ENCODE results near the gene PSPN.
"Not testable (repeated sequence)": the region's sequence is repeated elsewhere in the genome, so short reads cannot be mapped to it uniquely, and the experiment has no call there.

PSPN gene

GRCh38 chr19:6358003-6358402 is 17.7 kb downstream of the PSPN start:
- Histone ChIP-seq H3K36me3 (ENCODE audit: control insufficient read depth, insufficient read depth, low read length) (no peaks in the 10 kb centered on the region), H3K4me1 (ENCODE audit: control insufficient read depth, insufficient read depth, low read length) (peaks cover 5% of the 10 kb centered on the region), H3K4me3 (ENCODE audit: low read length) (no peak overlapping the region), H3K9ac (ENCODE audit: low read length) (no peak overlapping the region), H3K27me3 (ENCODE audit: control insufficient read depth, insufficient read depth, low read length) (no peaks in the 10 kb centered on the region), H3K27ac (ENCODE audit: low read depth, low read length) (no peak overlapping the region)

GRCh38 chr19:6357174-6357573 is 18.6 kb downstream of the PSPN start:
- Histone ChIP-seq H3K27me3 (ENCODE audit: control insufficient read depth, insufficient read depth, low read length) (no peaks in the 10 kb centered on the region), H3K4me3 (ENCODE audit: low read length) (no peak overlapping the region), H3K4me1 (ENCODE audit: control insufficient read depth, insufficient read depth, low read length) (peaks cover 1% of the 10 kb centered on the region), H3K36me3 (ENCODE audit: control insufficient read depth, insufficient read depth, low read length) (no peaks in the 10 kb centered on the region), H3K27ac (ENCODE audit: low read depth, low read length) (no peak overlapping the region), H3K9ac (ENCODE audit: low read length) (no peak overlapping the region)

- not testable (repeated sequence) for H3K27me3 ChIP-seq (ENCODE audit: control insufficient read depth, insufficient read depth, low read length); H3K36me3 ChIP-seq (ENCODE audit: control insufficient read depth, insufficient read depth, low read length); H3K4me1 ChIP-seq (ENCODE audit: control insufficient read depth, insufficient read depth, low read length); H3K4me3 ChIP-seq (ENCODE audit: low read length); H3K9ac ChIP-seq (ENCODE audit: low read length); H3K27ac ChIP-seq (ENCODE audit: low read depth, low read length)
Measured at GRCh38 chr19:6355321-6356040, 20.3 kb downstream of the PSPN start.

- no peak overlapping the region for H3K9ac ChIP-seq (ENCODE audit: low read length)
- no peaks in the 10 kb centered on the region for H3K36me3 ChIP-seq (ENCODE audit: control insufficient read depth, insufficient read depth, low read length)
- no peak overlapping the region for H3K4me3 ChIP-seq (ENCODE audit: low read length)
- H3K4me1 ChIP-seq (ENCODE audit: control insufficient read depth, insufficient read depth, low read length), result no peaks in the 10 kb centered on the region
- no peaks in the 10 kb centered on the region for H3K27me3 ChIP-seq (ENCODE audit: control insufficient read depth, insufficient read depth, low read length)
- no peak overlapping the region for H3K27ac ChIP-seq (ENCODE audit: low read depth, low read length)
Measured at GRCh38 chr19:6354098-6354674, 21.5 kb downstream of the PSPN start.

- H3K36me3 ChIP-seq (ENCODE audit: control insufficient read depth, insufficient read depth, low read length), result no peaks in the 10 kb centered on the region
- no peak overlapping the region for H3K9ac ChIP-seq (ENCODE audit: low read length)
- H3K4me3 ChIP-seq (ENCODE audit: low read length), result no peak overlapping the region
- no peaks in the 10 kb centered on the region for H3K4me1 ChIP-seq (ENCODE audit: control insufficient read depth, insufficient read depth, low read length)
- H3K27me3 ChIP-seq (ENCODE audit: control insufficient read depth, insufficient read depth, low read length), result no peaks in the 10 kb centered on the region
- H3K27ac ChIP-seq (ENCODE audit: low read depth, low read length), result no peak overlapping the region
Measured at GRCh38 chr19:6352381-6353165, 23.2 kb downstream of the PSPN start.

GRCh38 chr19:6350688-6351087 is 25.0 kb downstream of the PSPN start:
- H3K4me3 ChIP-seq (ENCODE audit: low read length), result no peak overlapping the region
- H3K36me3 ChIP-seq (ENCODE audit: control insufficient read depth, insufficient read depth, low read length), result no peaks in the 10 kb centered on the region
- H3K27ac ChIP-seq (ENCODE audit: low read depth, low read length), result no peak overlapping the region
- no peak overlapping the region for H3K9ac ChIP-seq (ENCODE audit: low read length)
- H3K27me3 ChIP-seq (ENCODE audit: control insufficient read depth, insufficient read depth, low read length), result no peaks in the 10 kb centered on the region
- H3K4me1 ChIP-seq (ENCODE audit: control insufficient read depth, insufficient read depth, low read length), result no peaks in the 10 kb centered on the region

- not testable (repeated sequence) for H3K9ac ChIP-seq (ENCODE audit: low read length); H3K36me3 ChIP-seq (ENCODE audit: control insufficient read depth, insufficient read depth, low read length); H3K27ac ChIP-seq (ENCODE audit: low read depth, low read length); H3K4me1 ChIP-seq (ENCODE audit: control insufficient read depth, insufficient read depth, low read length); H3K4me3 ChIP-seq (ENCODE audit: low read length); H3K27me3 ChIP-seq (ENCODE audit: control insufficient read depth, insufficient read depth, low read length)
Measured at GRCh38 chr19:6349271-6349670, 26.5 kb downstream of the PSPN start.

GRCh38 chr19:6343462-6343861 is 32.3 kb downstream of the PSPN start:
- Histone ChIP-seq H3K4me1 (ENCODE audit: control insufficient read depth, insufficient read depth, low read length) (no peaks in the 10 kb centered on the region), H3K4me3 (ENCODE audit: low read length) (no peak overlapping the region), H3K36me3 (ENCODE audit: control insufficient read depth, insufficient read depth, low read length) (no peaks in the 10 kb centered on the region), H3K27me3 (ENCODE audit: control insufficient read depth, insufficient read depth, low read length) (no peaks in the 10 kb centered on the region), H3K9ac (ENCODE audit: low read length) (no peak overlapping the region), H3K27ac (ENCODE audit: low read depth, low read length) (no peak overlapping the region)

GRCh38 chr19:6340493-6341201 is 35.1 kb downstream of the PSPN start:
- Histone ChIP-seq H3K4me1 (ENCODE audit: control insufficient read depth, insufficient read depth, low read length) (no peaks in the 10 kb centered on the region), H3K27ac (ENCODE audit: low read depth, low read length) (no peak overlapping the region), H3K9ac (ENCODE audit: low read length) (no peak overlapping the region), H3K27me3 (ENCODE audit: control insufficient read depth, insufficient read depth, low read length) (no peaks in the 10 kb centered on the region), H3K4me3 (ENCODE audit: low read length) (no peak overlapping the region), H3K36me3 (ENCODE audit: control insufficient read depth, insufficient read depth, low read length) (no peaks in the 10 kb centered on the region)

GRCh38 chr19:6334490-6335285 is 41.0 kb downstream of the PSPN start:
- Histone ChIP-seq H3K27me3 (ENCODE audit: control insufficient read depth, insufficient read depth, low read length) (no peaks in the 10 kb centered on the region), H3K36me3 (ENCODE audit: control insufficient read depth, insufficient read depth, low read length) (no peaks in the 10 kb centered on the region), H3K9ac (ENCODE audit: low read length) (no peak overlapping the region), H3K27ac (ENCODE audit: low read depth, low read length) (no peak overlapping the region), H3K4me3 (ENCODE audit: low read length) (no peak overlapping the region), H3K4me1 (ENCODE audit: control insufficient read depth, insufficient read depth, low read length) (no peaks in the 10 kb centered on the region)

GRCh38 chr19:6333439-6333838 is 42.3 kb downstream of the PSPN start, which contains the start of gene ACER1:
ACER1 (minus strand) TSS chr19:6333612; CDS start chr19:6333551, 61 bp downstream.
- no peak within 1 kb of the TSS for H3K27ac ChIP-seq (ENCODE audit: low read depth, low read length)

GRCh38 chr19:6326815-6327214 is 48.9 kb downstream of the PSPN start:
- H3K4me1 ChIP-seq (ENCODE audit: control insufficient read depth, insufficient read depth, low read length), result no peaks in the 10 kb centered on the region
- no peaks in the 10 kb centered on the region for H3K27me3 ChIP-seq (ENCODE audit: control insufficient read depth, insufficient read depth, low read length)
- no peak overlapping the region for H3K27ac ChIP-seq (ENCODE audit: low read depth, low read length)
- no peaks in the 10 kb centered on the region for H3K36me3 ChIP-seq (ENCODE audit: control insufficient read depth, insufficient read depth, low read length)
- no peak overlapping the region for H3K9ac ChIP-seq (ENCODE audit: low read length)
- no peak overlapping the region for H3K4me3 ChIP-seq (ENCODE audit: low read length)

More at GRCh38 chr19:6333439-6333838, 42.3 kb downstream of the PSPN start, which contains the start of gene ACER1:
- Histone ChIP-seq H3K4me1 (ENCODE audit: control insufficient read depth, insufficient read depth, low read length) (no peaks in the 10 kb centered on the region), H3K27me3 (ENCODE audit: control insufficient read depth, insufficient read depth, low read length) (no peaks in the 10 kb centered on the region), H3K9ac (ENCODE audit: low read length) (no peak within 1 kb of the TSS), H3K4me3 (ENCODE audit: low read length) (no peak within 1 kb of the TSS), H3K36me3 (ENCODE audit: control insufficient read depth, insufficient read depth, low read length) (no peaks in the 10 kb centered on the region)
